ENCODE measurements around the gene DOK6. TPM values are rescaled to one million over a fixed set of nuclear protein-coding genes. Genes with fewer than 3 reads are reported as not detected.

The DOK6 gene
- total and polyA plus RNA-seq, 2 experiments from 2014 or later = 0.29 to 0.42 TPM

- TF ChIP-seq REST (IDR thresholded peaks at IDR 0.05; ENCODE audit: unreplicated experiment) = no peak
These were observed 29.0 kb upstream of the DOK6 start (continued) for GRCh38 chr18:69371729-69372128.

- Histone ChIP-seq H4K20me1 (replicated peaks; ENCODE audit: insufficient read depth) (no peaks in the 10 kb centered on the region), H2AFZ (no peak overlapping the region; the same call in 1 of the 2 replicates), H3K36me3 (ENCODE audit: insufficient read depth) (no peaks in the 10 kb centered on the region), H3K27ac (ENCODE audit: low read depth) (no peak overlapping the region), H3K4me2 (no peak overlapping the region), H3K4me1 (ENCODE audit: insufficient read depth) (no peaks in the 10 kb centered on the region), H3K4me3 (no peak overlapping the region), H3K9me2 (ENCODE audit: insufficient read depth) (no peaks in the 10 kb centered on the region), H3F3A (replicated peaks; ENCODE audit: low read depth) (no peaks in the 10 kb centered on the region), H3K27me3 (ENCODE audit: insufficient read depth) (no peaks in the 10 kb centered on the region), H3K79me2 (replicated peaks; ENCODE audit: insufficient read depth) (no peaks in the 10 kb centered on the region)
- ATAC-seq = no peak
- Mint-ChIP-seq H3K9me3 (no peaks in the 10 kb centered on the region), H3K4me3 (no peak overlapping the region), H3K27me3 (ENCODE audit: insufficient read depth, low read depth, poor library complexity) (no peaks in the 10 kb centered on the region), H3K36me3 (ENCODE audit: low read depth) (no peaks in the 10 kb centered on the region), H3K27ac (no peak overlapping the region), H3K4me1 (no peaks in the 10 kb centered on the region)
- no peak for DNase-seq (ENCODE audit: low spot score)
- TF ChIP-seq NANOG (IDR thresholded peaks at IDR 0.05; ENCODE audit: borderline replicate concordance) (no peak), ZNF462 (CRISPR knock-in tag; IDR thresholded peaks at IDR 0.05) (no peak), ZNF114 (CRISPR knock-in tag; IDR thresholded peaks at IDR 0.05) (no peak), CREB1 (CRISPR knock-in tag; IDR thresholded peaks at IDR 0.05; ENCODE audit: low read depth) (no peak), JUNB (IDR thresholded peaks at IDR 0.05; ENCODE audit: unreplicated experiment) (no peak), POLR2AphosphoS5 (IDR thresholded peaks at IDR 0.05; ENCODE audit: low read depth) (no peak), ZNF331 (CRISPR knock-in tag; IDR thresholded peaks at IDR 0.05; ENCODE audit: low read depth) (no peak), ETS1 (IDR thresholded peaks at IDR 0.05) (no peak), EZH2 (IDR thresholded peaks at IDR 0.05; ENCODE audit: low read depth, unreplicated experiment) (no peak), EZH2phosphoT487 (IDR thresholded peaks at IDR 0.05; ENCODE audit: unreplicated experiment) (no peak)
These were observed 20.4 kb upstream of the DOK6 start for GRCh38 chr18:69380324-69380723.
